Measurements from ENCODE around the gene FSCN2. TPM values are rescaled to one million over a fixed set of nuclear protein-coding genes. Genes with fewer than 3 reads are reported as not detected.
A peak's percentile ranks its signal among the peaks of the same experiment; 100 is the strongest.

FSCN2 gene
- total RNA-seq, 1 donor, result 2.2 TPM

DNA sequence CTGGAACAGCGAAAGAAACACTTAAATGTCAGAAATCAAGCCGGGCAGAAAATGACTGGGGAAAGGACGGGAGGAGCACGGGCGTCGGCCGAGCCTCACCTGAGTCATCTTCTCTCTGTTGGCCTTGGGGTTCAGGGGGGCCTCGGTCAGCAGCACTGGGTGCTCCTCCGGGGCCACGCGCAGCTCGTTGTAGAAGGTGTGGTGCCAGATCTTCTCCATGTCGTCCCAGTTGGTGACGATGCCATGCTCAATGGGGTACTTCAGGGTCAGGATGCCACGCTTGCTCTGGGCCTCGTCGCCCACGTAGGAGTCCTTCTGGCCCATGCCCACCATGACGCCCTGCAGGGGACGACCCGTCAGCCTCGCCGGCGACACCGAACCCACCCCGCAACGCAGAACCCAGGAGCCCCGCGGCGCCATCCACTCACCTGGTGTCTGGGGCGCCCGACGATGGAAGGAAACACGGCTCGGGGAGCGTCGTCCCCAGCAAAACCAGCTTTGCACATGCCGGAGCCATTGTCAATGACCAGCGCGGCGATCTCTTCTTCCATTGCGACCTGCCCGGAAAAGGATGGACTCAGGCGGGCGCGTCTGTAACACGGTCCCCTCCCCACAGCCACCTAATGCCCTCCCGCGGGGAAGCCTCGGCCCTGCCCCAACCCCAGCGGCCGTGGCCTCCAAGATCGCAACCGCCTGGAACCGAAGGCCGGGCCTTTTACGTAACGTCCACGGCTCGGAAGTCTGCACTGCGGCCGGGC lies 16.2 kb upstream of the FSCN2 start:
- DNase-seq (ENCODE audit: low read depth in 2 of 3, low spot score in 2 of 3), result no peak

DNA sequence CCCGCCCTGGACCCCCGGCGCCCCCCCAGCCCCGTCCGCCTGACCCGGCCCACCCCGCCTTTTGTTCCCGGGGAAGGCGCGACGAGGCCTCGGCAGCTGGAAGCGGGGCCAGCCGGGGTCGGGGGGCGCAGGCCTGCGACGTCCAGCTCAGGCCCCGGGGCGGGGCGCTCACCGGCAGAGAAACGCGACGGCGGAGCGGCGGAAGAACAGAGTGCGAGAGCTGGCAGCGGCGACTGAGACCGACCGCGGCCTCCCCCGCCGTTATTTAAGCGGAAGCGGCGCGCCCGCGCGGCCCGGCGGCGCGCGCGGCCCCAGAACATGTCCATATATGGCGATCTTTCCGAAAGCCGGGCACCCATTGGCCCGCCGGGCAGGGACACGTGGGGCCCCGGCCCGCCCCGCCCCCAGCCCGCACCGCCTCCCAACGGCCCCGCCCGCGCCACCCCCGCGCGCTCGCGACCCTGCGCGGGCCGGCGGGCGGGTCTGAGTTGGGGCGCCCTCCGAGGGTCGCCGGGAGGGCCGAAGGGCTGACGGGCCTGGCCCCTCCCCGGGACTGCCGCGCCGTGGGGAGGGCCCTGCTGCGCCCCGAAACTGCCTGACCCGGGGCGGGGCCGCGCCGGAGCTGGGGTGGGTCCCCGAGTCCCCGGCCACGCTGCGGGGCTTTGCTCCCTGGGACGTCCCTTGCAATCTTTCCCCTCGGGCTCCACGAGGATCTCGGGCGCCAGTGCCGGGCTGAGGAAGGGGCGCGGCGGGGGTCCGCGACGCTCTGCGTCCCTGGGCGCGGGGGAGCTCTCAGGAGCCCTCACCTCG lies 15.4 kb upstream of the FSCN2 start, which contains the start of gene ACTG1:
TSS of gene ACTG1 (minus strand) at position 238 of the 810 bp plus-strand sequence. CDS start 445 bp downstream, outside the sequence.
- peak; percentile 89 to 94 (median 94) for DNase-seq (ENCODE audit: low read depth in 2 of 3, low spot score in 2 of 3)

DNA sequence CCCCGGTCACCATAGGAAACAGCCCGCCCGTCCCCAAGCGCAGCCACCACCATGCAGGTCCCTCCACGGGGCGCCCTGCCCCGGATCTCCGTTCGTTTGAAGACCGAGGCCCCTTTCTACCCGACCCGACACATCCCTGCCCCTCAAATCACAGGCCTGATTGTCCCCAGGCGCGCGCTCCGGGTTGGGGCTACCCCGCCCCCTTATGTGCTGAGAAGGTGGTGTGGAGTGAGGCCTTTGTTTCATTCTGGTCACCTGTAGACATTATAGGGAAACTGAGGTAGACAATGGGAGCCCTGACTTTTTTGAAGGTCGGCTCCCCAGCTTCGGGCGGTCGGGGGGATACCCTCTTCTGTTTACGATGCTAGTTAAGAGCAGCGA lies 14.8 kb upstream of the FSCN2 start:
- peak in 2 of 3 donors; percentile 56 to 73 for DNase-seq (ENCODE audit: low read depth in 2 of 3, low spot score in 2 of 3)

GRCh38 chr17:81513753-81514488 lies 14.3 kb upstream of the FSCN2 start:
- DNase-seq (ENCODE audit: low read depth in 2 of 3, low spot score in 2 of 3), result peak in 1 of 3 donors; percentile 27

GRCh38 chr17:81514489-81514738 lies 13.8 kb upstream of the FSCN2 start:
- DNase-seq (ENCODE audit: low read depth in 2 of 3, low spot score in 2 of 3), result no peak

- peak in 2 of 3 donors; percentile 61 to 73 for DNase-seq (ENCODE audit: low read depth in 2 of 3, low spot score in 2 of 3)
These were observed 13.2 kb upstream of the FSCN2 start for GRCh38 chr17:81514739-81515529.

- no peak for DNase-seq (ENCODE audit: low read depth in 2 of 3, low spot score in 2 of 3)
These were observed 12.6 kb upstream of the FSCN2 start for GRCh38 chr17:81515530-81516041.

DNA sequence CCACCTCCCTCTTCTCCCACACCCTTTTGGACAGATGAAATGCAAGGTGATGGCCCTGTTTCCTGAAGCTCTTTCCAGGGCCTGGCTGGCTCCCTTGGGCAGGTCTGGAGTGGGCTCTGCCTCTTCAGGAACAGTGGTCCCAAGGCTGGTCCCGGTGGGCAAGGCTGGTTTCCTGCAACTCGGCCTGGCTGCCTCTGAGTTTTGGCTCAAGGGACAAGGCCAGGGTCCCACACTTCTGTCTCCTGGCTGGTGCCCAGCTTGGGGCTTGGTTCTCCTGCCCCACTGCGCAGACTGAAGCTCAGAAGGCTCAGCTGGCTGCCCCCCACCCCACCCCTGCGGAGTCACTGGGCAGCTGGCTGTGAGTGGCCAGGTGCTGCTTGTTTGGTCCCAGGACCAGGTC lies 11.7 kb upstream of the FSCN2 start:
- no peak for DNase-seq (ENCODE audit: low read depth in 2 of 3, low spot score in 2 of 3)

DNA sequence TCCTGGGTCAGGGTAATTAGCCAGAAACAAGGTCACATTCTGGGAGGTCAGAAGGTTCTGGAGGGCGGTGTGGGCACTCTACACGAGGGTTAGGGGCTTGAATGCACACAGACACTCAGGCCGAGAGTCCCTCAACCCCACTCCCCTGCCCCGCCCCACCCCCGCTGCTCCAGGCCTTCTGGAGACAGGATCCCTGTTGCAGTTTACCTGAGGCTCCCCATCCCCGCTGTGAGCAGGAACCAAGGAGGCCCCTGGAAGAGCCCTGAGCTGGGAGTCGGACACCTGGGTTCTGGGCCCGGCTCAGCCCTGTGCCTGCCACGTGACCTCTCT lies 11.2 kb upstream of the FSCN2 start:
- DNase-seq (ENCODE audit: low read depth in 2 of 3, low spot score in 2 of 3), result no peak

GRCh38 chr17:81517339-81518112 lies 10.7 kb upstream of the FSCN2 start:
- DNase-seq (ENCODE audit: low read depth in 2 of 3, low spot score in 2 of 3), result no peak

DNA sequence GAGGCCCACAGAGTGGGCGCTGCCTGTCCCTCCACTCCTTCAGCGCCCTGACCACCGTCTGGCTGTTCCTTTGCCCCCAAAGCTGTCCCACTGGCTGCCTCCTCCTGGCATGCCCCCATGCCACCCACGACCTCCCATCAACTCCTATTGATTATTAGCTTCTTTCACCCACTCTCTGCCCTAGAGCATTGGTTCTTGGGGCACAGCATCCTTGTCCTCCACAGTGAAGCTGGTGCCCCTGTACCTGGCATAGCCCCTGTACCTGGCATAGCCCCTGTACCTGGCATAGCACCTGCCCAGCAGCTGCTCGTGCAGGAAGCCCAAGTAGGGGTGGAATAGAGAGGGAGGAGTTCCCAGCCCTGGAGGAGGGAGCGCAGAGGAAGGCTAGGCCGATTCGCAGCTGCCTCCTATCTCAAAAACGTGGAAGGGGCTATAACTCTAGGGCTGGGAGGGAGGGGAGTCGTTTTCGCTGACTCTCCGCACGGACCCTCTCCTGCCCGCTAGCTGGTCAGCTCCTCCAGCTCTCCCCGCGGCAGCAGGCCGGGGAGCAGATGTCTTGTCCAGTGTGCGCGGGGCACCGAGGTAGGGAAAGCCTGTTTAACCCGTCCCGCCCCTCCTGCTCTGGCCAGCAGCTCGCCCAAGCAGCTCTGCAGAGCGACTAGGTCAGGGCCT lies 9.9 kb upstream of the FSCN2 start:
- no peak for DNase-seq (ENCODE audit: low read depth in 2 of 3, low spot score in 2 of 3)

GRCh38 chr17:81518785-81519283 lies 9.3 kb upstream of the FSCN2 start:
- DNase-seq (ENCODE audit: low read depth in 2 of 3, low spot score in 2 of 3), result no peak

DNA sequence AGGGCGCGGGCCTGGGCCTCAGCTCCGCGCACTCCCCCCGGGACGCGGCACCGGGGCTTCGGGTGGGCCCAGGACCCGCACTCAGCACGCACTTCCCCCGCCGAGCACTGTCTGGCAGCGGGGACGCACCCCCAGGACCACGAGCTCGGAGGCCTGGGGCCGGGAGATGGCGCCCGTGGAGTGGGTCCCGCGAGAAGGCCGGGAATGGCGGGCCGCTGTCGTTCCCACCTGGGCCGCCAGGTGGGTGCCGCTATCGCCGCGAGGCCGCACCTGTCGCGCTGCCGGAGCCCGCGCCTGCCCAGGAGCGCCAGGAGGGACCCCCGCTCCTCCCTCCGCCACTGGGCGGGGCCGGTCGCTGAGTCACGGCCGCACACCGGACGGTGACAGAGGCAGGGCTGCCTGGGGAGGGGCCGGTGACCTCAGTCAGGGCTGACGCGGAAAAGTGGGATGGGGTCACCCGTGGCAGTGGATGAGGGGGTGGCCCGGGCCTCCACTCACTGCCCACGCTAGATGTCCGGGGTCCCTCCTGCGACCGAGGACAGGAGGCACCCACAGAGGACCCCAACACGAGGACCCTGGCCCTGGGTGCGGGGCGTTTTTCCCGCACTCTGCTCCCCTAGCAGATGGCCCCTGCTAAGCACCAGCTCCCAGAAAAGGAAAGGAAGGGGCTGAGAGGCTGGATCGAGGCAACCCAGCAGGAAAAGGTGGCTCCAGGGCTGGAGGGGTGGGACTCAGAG lies 8.7 kb upstream of the FSCN2 start:
- peak in 2 of 3 donors; percentile 49 to 73 for DNase-seq (ENCODE audit: low read depth in 2 of 3, low spot score in 2 of 3)

DNA sequence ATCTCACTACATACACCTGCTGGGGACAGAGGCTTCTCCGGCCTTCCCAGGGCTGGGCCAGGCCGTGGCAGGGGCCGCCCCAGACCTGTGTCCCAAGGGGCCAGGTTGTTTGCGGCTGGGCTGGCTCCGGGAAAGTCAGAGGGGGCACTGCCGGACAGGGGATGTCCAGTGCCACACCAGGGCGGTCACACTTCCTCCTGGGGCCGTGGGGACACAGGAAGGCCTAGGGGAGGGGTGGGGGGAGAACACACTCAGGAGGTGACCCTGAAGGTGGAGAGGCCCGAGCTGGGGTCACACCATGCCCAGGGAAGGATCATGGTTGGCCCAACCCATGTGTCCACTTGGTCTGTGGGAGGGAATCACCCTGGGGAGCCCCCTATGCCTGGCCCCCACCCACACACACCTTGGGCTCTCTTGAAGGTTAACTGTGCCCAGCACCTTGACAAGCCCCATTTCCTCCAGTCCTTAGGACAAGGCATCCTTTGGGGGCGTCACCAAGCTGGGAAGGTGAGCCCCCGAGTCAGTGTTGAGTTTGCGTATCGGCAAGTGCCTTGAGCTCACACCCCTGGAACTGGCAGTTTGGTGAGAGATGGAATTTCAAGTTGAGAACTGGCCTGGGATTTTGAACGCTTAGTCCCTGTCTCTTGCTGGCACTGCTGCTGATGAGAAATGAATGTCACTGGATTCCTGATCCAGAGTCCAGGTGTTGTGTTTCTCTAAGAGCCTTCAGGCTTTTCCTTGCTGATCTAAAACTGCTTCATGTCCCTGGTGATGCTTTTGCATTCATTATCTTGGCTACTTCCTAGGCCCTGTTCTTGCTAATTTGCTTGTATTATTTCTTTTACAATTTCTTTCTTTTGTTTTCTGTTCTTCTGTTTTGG lies 7.9 kb upstream of the FSCN2 start:
- DNase-seq (ENCODE audit: low read depth in 2 of 3, low spot score in 2 of 3), result no peak

DNA sequence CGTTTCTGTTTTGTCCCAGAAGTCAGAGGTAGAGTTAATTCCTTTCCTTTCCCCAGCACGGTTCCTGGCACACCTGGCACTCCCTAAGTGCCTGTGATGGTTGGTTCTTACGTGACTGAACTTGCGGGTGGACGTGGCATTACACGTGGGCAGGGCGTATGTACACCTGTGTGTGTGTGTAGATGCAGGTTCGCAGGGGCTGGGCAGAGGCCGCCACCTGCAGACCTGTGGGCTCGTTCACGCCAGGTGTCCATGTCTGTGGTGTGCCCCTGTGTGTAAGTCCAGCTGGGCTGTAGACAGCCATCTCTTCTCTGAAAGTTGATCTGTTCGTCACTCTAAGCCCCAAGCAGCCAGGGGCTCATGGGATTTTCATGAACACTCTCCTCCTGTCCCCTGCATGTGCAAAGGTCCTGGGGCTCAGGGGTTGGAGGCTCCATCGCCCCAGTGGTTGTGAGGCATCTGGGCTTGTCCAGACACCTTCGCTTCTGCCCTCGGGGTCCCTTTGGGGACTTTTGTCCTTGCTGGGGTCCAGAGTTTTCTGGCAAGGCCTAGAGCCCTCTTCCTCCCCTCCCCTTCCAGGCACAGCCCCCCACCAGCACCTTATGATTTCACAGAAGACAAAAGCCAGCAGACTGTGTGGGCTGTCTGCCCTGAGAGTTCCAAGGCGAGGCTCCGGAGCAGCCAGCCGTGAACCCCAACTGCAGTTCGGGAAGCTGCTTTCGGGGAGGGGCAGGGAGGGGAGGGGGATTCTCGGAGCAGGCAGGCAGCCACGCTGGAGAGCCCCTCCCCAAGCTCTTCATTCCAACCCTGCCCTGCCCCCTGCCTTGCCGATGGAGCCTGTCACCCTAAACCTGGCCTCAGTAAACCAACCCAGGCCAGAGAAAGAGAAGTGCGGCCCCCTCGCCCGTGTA lies 5.4 kb upstream of the FSCN2 start:
- peak in 2 of 3 donors; percentile 71 to 80 for DNase-seq (ENCODE audit: low read depth in 2 of 3, low spot score in 2 of 3)

- DNase-seq (ENCODE audit: low read depth in 2 of 3, low spot score in 2 of 3), result no peak
These were observed 4.7 kb upstream of the FSCN2 start for GRCh38 chr17:81523402-81524038.

Measured in hematopoietic multipotent progenitor cell (in vitro differentiated cells).